Measurements from ENCODE around the gene L1CAM. TPM values are rescaled to one million over a fixed set of nuclear protein-coding genes. Genes with fewer than 3 reads are reported as not detected.

L1CAM gene, protein sequence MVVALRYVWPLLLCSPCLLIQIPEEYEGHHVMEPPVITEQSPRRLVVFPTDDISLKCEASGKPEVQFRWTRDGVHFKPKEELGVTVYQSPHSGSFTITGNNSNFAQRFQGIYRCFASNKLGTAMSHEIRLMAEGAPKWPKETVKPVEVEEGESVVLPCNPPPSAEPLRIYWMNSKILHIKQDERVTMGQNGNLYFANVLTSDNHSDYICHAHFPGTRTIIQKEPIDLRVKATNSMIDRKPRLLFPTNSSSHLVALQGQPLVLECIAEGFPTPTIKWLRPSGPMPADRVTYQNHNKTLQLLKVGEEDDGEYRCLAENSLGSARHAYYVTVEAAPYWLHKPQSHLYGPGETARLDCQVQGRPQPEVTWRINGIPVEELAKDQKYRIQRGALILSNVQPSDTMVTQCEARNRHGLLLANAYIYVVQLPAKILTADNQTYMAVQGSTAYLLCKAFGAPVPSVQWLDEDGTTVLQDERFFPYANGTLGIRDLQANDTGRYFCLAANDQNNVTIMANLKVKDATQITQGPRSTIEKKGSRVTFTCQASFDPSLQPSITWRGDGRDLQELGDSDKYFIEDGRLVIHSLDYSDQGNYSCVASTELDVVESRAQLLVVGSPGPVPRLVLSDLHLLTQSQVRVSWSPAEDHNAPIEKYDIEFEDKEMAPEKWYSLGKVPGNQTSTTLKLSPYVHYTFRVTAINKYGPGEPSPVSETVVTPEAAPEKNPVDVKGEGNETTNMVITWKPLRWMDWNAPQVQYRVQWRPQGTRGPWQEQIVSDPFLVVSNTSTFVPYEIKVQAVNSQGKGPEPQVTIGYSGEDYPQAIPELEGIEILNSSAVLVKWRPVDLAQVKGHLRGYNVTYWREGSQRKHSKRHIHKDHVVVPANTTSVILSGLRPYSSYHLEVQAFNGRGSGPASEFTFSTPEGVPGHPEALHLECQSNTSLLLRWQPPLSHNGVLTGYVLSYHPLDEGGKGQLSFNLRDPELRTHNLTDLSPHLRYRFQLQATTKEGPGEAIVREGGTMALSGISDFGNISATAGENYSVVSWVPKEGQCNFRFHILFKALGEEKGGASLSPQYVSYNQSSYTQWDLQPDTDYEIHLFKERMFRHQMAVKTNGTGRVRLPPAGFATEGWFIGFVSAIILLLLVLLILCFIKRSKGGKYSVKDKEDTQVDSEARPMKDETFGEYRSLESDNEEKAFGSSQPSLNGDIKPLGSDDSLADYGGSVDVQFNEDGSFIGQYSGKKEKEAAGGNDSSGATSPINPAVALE
- polyA plus RNA-seq (2012; rRNA removed) = 1.9 and 2.0 TPM in 2 replicates
- polyA plus RNA-seq (2012; cell fraction: cytosol; rRNA removed) = 1.3 and 2.9 TPM in 2 replicates
- polyA plus RNA-seq (2012; cell fraction: nucleus; rRNA removed) = 4.1 and 4.4 TPM in 2 replicates

- H3K4me2 ChIP-seq = 0 out of 2 replicates have a peak within 1 kb of the TSS, but pooled peaks have one; percentile 15
- no peak within 1 kb of the TSS for H2AFZ ChIP-seq (ENCODE audit: low read depth)
Observed at GRCh38 chrX:153885968-153886903, at the start of gene L1CAM. Gene L1CAM (minus strand): TSS chrX:153886173. CDS start chrX:153875836, 10,337 bp downstream.

More at GRCh38 chrX:153885968-153886903, at the start of gene L1CAM:
- peak within 1 kb of the TSS; percentile 29 to 44; a peak in 3 of 4 replicates for H3K4me3 ChIP-seq (ENCODE audit: low read depth in 2 of 2, low read length in 1 of 2)
- no peaks in the 10 kb centered on the region for H4K20me1 ChIP-seq (ENCODE audit: insufficient read depth)
- peaks cover 0 to 25% of the 10 kb centered on the region in 2 experiments; a peak in 1 of 4 replicates for H3K4me1 ChIP-seq (ENCODE audit: control insufficient read depth in 1 of 2, insufficient read depth in 2 of 2, low read depth in 1 of 2, low read length in 1 of 2)
- H3K9ac ChIP-seq = no peak within 1 kb of the TSS
- H3K79me2 ChIP-seq (ENCODE audit: insufficient read depth) = no peaks in the 10 kb centered on the region
- H3K9me2 ChIP-seq = no peaks in the 10 kb centered on the region
- TF ChIP-seq TEAD4 (IDR thresholded peaks at IDR 0.05; ENCODE audit: borderline replicate concordance, insufficient read depth) (no peak), JUND (IDR thresholded peaks at IDR 0.05) (no peak), YY1 (IDR thresholded peaks at IDR 0.05; ENCODE audit: low read depth) (no peak), SIN3A (IDR thresholded peaks at IDR 0.05; ENCODE audit: borderline replicate concordance, low read depth, low read length) (no peak), MXI1 (IDR thresholded peaks at IDR 0.05; ENCODE audit: low read depth, low read length) (no peak), CHD2 (IDR thresholded peaks at IDR 0.05; ENCODE audit: low read length, partially characterized antibody) (no peak), USF1 (IDR thresholded peaks at IDR 0.05; ENCODE audit: borderline replicate concordance, low read depth) (no peak), ZBTB33 (IDR thresholded peaks at IDR 0.05; ENCODE audit: borderline replicate concordance, low read depth) (no peak), TCF12 (IDR thresholded peaks at IDR 0.05) (no peak), FOXJ3 (CRISPR knock-in tag; IDR thresholded peaks at IDR 0.05) (no peak), EZH2phosphoT487 (IDR thresholded peaks at IDR 0.05; ENCODE audit: borderline replicate concordance, low read depth) (no peak), USF2 (IDR thresholded peaks at IDR 0.05; ENCODE audit: borderline replicate concordance, low read depth, low read length) (no peak)
- TF ChIP-seq, protein P1, sequence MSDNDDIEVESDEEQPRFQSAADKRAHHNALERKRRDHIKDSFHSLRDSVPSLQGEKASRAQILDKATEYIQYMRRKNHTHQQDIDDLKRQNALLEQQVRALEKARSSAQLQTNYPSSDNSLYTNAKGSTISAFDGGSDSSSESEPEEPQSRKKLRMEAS (IDR thresholded peaks at IDR 0.05; ENCODE audit: low read depth) = no peak
- ChIA-PET CTCF (no interaction called here), POLR2A (interaction anchor here (1.2 to 1.7 kb wide), 2 partner anchors 13 to 41 kb away, joined by 4 to 5 read pairs; no protein-coding TSS in a partner anchor)
- 45% methylated on average over 24 of the region's 94 CpGs for WGBS (ENCODE audit: low lambda C conversion rate)
- no peak within 1 kb of the TSS; a peak in 1 of 4 replicates for H3K27ac ChIP-seq (ENCODE audit: low read depth in 2 of 2, low read length in 1 of 2)
- peaks cover 45% of the 10 kb centered on the region for H3K27me3 ChIP-seq (ENCODE audit: insufficient read depth)
- H3K9me3 ChIP-seq = no peaks in the 10 kb centered on the region
- DNase-seq = peak; percentile 85
- no peaks in the 10 kb centered on the region for H3F3A ChIP-seq (replicated peaks; ENCODE audit: insufficient read depth)
- H3K36me3 ChIP-seq (replicated peaks in 1 of 2; ENCODE audit: control insufficient read depth in 1 of 2, insufficient read depth in 2 of 2, low read length in 1 of 2) = no peaks in the 10 kb centered on the region

Measured in SK-N-SH (cell line).